ENCODE data around the gene HSPA8. TPM values are rescaled to one million over a fixed set of nuclear protein-coding genes. Genes with fewer than 3 reads are reported as not detected.

The HSPA8 gene
- total RNA-seq, 2 donors from 2014 or later = 423 to 660 TPM

DNA sequence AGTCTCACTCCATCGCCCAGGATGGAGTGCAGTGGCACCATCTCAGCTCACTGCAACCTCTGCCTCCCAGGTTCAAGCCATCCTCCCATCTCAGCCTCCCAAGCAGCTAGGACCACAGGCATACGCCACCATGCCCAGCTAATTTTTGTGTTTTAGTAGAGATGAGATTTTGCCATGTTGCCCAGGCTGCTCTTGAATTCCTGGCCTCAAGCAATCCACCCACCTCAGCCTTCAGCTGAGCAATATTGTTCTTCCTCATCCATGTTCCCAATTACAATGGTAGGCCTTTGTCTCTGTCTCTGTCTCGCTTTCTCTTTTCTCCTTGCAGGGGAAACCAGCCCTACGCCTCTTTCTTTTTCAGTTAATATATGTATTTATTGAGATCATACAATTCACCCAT, 10.3 kb downstream of the HSPA8 start:
- 95 to 96% methylated on average over 4 of the region's 4 CpGs for WGBS, 2 donors
- Histone ChIP-seq H3K9me3 (no peaks in the 10 kb centered on the region), H3K4me3 (no peak overlapping the region), H3K27me3 (no peaks in the 10 kb centered on the region), H3K27ac (no peak overlapping the region), H3K36me3 (replicated peaks in 1 of 2; ENCODE audit: insufficient read depth in 1 of 2, low read depth in 2 of 2) (peaks cover 2 to 5% of the 10 kb centered on the region in 2 donors), H3K4me1 (peaks cover 17% of the 10 kb centered on the region)
- intact Hi-C loops (cut with DNase I) = no loop called here
- DNase-seq (no peak), ATAC-seq (no peak)
- no peak for TF ChIP-seq POLR2A (IDR thresholded peaks at IDR 0.05)
- TF ChIP-seq, protein P1, sequence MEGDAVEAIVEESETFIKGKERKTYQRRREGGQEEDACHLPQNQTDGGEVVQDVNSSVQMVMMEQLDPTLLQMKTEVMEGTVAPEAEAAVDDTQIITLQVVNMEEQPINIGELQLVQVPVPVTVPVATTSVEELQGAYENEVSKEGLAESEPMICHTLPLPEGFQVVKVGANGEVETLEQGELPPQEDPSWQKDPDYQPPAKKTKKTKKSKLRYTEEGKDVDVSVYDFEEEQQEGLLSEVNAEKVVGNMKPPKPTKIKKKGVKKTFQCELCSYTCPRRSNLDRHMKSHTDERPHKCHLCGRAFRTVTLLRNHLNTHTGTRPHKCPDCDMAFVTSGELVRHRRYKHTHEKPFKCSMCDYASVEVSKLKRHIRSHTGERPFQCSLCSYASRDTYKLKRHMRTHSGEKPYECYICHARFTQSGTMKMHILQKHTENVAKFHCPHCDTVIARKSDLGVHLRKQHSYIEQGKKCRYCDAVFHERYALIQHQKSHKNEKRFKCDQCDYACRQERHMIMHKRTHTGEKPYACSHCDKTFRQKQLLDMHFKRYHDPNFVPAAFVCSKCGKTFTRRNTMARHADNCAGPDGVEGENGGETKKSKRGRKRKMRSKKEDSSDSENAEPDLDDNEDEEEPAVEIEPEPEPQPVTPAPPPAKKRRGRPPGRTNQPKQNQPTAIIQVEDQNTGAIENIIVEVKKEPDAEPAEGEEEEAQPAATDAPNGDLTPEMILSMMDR (IDR thresholded peaks at IDR 0.05) = no peak

DNA sequence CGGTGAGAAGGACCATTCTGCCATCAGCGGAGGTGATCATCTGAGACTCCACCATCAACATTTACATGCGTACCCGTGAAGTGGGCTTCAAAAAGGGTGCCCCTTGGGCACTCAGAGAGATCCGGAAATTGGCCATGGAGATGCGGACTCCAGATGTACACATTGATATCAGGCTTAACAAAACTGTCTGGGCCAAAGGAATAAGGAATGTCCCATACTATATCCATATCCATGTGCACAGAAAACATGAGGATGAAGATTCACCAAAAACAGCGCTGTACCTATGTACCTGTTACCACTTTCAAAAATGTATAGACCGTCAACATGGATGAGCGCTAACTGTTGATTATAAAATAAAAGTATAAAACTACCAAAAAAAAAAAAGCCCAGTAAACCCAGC, 10.8 kb downstream of the HSPA8 start:
- intact Hi-C loops (cut with DNase I) = no loop called here
- peaks cover 2 to 5% of the 10 kb centered on the region in 2 donors for H3K36me3 ChIP-seq (replicated peaks in 1 of 2; ENCODE audit: insufficient read depth in 1 of 2, low read depth in 2 of 2)
- H3K27ac ChIP-seq = no peak overlapping the region
- no peak for ATAC-seq
- WGBS, 2 donors = 91 to 92% methylated on average over 9 of the region's 9 CpGs
- H3K4me1 ChIP-seq = peaks cover 12% of the 10 kb centered on the region
- TF ChIP-seq, protein P1 (IDR thresholded peaks at IDR 0.05) = no peak
- no peak for TF ChIP-seq POLR2A (IDR thresholded peaks at IDR 0.05)
- H3K4me3 ChIP-seq = no peak overlapping the region
- no peak for DNase-seq
- H3K9me3 ChIP-seq = no peaks in the 10 kb centered on the region
- no peaks in the 10 kb centered on the region for H3K27me3 ChIP-seq

DNA sequence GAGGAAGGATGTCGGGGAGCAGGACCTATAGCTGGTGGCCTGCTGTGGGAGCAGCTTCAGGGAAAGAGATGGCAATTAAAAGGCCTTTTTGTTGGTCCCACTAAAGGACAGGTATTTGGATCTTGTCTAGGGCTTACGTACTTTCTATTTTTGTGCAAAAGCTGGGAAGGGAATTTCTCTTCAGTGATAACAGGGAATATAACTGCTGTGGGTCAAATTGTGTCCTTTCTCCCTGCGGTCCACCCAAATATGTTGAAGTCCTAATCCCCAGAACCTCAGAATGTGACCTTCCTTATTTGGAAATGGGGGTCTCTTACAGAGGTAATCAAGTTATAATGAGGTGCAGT, 14.0 kb downstream of the HSPA8 start:
- no peak overlapping the region for H3K4me3 ChIP-seq
- no peaks in the 10 kb centered on the region for H3K9me3 ChIP-seq
- 94 to 95% methylated on average over 3 of the region's 3 CpGs for WGBS, 2 donors
- no peaks in the 10 kb centered on the region for H3K36me3 ChIP-seq (replicated peaks in 1 of 2; ENCODE audit: insufficient read depth in 1 of 2, low read depth in 2 of 2)
- H3K4me1 ChIP-seq = no peaks in the 10 kb centered on the region
- intact Hi-C loops (cut with DNase I) = no loop called here
- ATAC-seq (no peak), DNase-seq (no peak)
- no peaks in the 10 kb centered on the region for H3K27me3 ChIP-seq
- no peak overlapping the region for H3K27ac ChIP-seq
- no peak for TF ChIP-seq POLR2A (IDR thresholded peaks at IDR 0.05)
- TF ChIP-seq, protein P1 (IDR thresholded peaks at IDR 0.05) = no peak

DNA sequence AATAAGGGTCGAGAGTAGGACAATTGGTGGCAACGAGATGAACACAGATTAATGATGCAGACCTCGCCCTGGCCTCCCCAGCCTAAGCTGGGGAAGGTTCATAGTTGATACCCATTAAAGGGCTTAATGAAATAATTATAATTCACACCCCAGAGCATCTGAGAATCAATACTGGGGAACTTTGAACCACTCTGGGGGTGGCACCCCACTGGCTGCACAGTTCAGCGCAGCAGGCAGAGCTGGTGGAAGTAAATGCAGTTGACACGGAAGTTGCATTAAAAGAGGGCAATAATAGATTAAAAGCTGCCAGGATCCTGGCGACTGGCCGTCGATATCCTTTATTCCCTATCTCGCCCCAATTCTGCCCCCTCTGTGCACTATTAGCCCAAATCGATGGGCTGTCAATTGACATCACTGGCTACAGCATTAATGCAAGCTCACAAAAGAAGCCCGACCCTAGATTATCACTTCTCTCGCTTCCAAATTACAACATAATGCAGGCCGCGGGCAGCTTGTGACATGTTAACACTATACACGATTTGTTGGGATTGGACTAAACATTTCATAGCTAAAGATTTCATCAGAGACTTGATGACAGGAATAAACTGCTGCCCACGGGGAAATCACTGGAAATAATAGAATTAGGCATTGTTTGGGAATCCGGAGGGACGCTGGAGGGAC, 14.5 kb downstream of the HSPA8 start:
- no peak for ATAC-seq
- Histone ChIP-seq H3K9me3 (no peaks in the 10 kb centered on the region), H3K27ac (no peak overlapping the region), H3K27me3 (no peaks in the 10 kb centered on the region), H3K4me3 (no peak overlapping the region), H3K4me1 (no peaks in the 10 kb centered on the region), H3K36me3 (replicated peaks in 1 of 2; ENCODE audit: insufficient read depth in 1 of 2, low read depth in 2 of 2) (no peaks in the 10 kb centered on the region)
- intact Hi-C loops (cut with DNase I) = no loop called here
- TF ChIP-seq, protein P1 (IDR thresholded peaks at IDR 0.05) = no peak
- TF ChIP-seq POLR2A (IDR thresholded peaks at IDR 0.05) = no peak
- no peak for DNase-seq
- 76 to 84% methylated on average over 18 of the region's 18 CpGs for WGBS, 2 donors
